ENCODE data around the gene SIGLEC6.

SIGLEC6 gene

DNA sequence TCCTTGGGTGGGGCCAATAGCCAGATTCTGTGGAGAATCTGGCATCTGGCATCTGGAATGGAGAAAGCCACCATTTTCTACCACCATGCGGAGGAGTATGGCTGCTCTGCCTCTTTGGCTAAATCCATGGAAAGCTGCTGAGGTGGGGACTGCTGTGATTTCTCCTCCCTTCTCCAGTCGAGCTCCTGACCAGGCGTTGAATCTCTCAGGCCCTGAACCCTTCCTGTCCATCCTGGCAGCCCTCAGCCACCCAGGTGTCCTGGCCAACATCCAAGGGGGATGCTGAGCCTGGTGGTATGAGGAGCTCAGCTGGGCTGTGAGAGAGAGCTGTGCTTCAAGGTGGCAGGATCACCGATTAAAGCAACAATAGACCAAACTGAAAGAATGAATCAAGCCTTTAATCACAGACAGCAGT lies 17.4 kb upstream of the SIGLEC6 start:
- no peak for DNase-seq (ENCODE audit: low read depth)

DNA sequence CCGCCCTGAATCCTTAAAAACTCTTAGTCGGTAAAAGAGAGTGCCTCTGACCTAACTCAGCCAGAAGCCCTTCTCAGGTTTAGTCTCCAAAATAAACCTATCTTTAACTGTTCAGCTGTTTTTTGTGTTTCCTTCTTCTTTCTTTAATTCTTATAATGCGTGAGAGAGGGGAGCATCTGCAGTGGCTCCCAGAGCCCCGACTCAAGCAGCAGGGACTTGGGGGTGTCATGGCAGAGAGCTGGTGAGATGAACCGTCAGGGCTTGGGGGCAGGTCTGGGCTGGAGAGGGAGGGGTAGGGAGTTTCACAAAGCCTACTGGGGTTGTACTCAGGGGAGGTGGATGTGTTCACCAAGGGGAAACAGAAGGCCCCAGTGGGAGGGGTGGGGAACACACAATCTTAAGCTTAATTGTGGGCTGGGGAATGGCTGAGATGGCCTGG lies 16.8 kb upstream of the SIGLEC6 start:
- DNase-seq (ENCODE audit: low read depth): no peak

DNA sequence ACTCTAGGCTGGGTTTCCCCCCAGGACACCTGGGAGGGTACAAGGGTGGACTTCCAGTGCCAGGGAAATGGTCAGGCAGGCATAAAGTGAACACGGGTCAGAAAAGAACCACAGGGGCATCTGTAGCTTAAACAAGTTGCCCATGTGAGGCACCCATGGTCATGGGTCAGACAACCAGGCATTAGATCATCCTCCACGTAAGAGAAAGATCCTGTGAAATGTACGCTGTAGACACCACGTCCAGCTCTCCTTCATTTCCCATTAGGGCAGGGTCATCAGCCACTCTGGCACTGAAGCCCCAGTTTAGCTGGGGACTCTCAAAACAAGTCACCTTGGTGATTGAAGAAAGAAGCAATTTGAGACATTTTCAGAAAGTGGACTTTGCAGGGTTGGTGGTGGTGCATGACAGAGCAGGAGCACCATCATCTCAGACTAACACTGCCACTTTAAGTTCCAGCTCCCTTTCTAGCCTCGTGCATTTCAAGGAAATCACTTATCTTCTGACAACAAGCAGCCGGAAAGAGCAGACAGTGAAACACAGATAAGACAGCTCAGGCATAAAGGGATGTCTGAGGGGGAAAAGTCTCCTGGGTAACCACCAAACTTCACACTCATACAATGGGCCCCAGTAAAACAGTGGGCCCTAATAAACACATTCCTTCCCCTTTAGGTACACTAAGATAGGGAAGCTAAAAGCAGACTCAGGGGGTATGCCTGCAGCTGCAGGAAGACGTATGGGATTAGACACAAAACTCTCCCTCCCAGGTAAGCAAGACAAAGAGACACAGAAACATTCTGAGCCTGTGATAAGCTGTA lies 16.1 kb upstream of the SIGLEC6 start:
- no peak for DNase-seq (ENCODE audit: low read depth)

DNA sequence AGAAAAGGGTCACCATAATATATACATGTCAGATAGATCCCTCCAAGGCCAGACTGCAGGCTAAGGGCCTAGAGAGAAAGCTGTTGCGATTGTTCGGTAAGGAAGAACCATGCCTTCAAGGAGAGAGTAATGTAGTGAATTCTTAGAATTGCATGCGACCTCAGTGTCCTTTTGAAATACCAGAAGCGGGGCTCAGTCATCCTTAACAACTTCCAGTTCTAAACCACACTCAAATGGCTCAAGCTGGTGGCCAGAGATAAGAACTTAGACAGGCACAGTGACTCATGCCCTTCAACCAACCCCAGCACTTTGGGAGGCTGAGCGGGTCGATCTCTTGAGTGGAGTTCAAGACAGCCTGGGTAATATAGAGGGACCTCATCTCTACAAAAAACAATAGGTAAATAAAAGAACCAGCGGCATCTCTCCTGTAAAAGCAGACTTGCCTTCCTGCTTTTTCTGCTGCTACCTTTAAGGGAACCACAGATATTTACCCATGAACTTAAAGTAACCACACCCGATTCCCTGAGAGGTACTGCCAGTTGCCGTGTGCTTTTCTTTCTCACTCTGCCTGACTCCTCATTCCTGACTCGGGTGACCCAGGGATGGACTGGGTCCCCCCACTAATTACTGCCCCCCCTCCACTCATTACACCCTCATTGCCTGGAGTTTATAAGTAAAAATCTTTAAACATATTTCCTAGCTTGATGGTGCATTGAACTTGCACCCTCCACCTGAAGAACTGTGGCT lies 15.4 kb upstream of the SIGLEC6 start:
- no peak for DNase-seq (ENCODE audit: low read depth)

DNA sequence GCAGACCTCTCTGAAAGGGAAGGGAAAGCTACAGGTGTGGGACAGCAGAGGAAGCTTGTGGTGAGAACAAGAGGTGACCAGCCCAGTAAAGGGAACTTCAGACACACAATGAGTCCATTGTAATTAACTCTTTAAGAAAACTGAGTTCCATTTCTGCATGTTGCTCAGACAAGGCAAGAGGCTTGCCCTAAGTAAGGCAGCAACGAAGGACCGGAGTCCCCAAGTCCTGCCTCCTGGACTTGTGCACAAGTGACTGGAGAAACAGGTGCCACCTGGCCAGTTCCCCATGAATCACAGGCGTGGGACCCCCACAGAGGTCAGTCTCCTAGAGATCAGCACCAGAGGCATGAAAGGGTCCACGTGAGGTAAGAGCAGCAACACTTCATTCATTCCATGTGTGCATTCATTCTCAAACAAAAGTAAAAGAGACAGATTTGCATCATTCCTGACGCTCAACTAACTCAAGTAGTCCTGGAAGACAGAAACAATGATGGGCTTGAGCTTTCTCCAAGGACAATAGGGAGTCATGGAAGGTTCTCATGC lies 14.7 kb upstream of the SIGLEC6 start:
- no peak for DNase-seq (ENCODE audit: low read depth)

DNA sequence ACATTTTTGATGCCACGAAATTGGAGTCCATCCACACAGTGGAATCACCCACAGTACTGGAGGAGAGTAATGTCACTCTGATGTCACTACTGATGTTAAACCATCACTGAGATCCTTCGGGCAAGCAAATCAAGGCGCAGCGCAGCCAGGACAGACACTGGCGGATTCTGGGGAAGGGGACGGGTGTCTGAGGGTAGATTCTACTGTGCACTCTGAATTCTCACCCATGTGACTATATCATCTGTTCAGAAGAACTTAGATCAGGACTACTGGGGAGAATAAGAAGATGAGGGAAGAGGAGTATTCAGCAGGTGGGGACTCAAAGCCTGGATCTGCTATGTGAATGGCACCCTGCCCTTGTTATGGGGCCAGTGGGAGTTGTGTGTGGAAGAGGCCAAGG lies 12.6 kb upstream of the SIGLEC6 start:
- no peak for DNase-seq (ENCODE audit: low read depth)

DNA sequence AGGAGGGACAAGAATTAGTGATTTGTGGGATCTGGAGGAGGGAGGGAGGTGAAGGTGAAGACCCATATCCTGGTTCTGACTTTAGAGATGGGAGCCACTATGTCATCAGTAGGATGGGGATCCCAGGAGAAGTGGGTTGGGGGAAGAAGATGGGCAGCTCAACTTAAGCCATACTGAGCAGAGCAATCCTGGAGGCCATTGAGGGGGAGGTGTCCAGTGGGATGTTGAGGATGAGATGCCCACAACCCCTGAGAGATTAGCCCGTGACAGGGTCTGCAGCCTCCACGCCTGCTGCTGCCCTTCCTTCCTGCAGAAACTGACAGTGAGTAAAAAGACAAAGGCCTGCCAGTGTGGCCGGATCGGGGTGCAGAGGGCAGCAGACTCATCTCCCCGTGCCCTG lies 11.2 kb upstream of the SIGLEC6 start:
- no peak for DNase-seq (ENCODE audit: low read depth)

DNA sequence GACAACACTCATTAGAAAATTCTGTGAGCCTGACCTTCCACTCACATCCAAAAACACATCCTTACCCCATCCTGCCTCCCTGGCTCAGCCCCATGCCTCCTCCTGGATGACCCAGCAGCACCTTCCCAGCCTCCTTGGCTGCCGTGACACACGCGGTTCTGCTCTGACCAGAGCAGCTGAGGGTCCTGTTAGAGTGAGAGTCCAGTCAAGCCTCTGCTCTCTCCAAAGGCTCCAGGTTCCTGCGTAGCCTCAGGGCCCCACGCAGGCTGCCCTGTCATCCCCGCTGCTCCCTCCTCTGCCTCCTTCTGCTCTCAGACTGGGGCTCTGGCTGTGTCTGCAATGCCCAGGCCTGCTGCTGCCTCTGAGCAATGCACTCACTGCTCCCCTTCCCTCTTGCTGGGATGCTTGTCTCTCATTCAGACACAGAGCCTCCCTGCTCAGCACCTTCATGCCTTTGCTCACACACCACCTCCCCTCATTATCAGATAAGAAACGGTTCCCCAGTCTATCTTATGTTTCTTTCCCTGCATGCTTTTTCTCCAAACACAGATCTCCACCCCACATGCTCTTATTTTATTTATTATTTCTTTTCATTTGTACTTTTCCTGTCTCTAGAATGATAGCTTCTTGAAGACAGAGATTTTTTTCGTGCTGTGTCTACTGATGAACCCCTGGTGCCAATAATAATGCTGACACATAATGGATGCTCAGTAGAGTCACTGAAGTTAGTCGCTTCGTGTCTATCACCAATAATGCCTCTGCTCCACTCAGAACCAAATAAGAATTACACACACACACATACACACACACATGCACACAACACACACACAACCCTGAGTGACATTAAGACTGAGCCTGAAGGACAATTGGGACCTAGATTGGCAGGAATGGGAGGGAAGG lies 10.2 kb upstream of the SIGLEC6 start:
- DNase-seq (ENCODE audit: low read depth): no peak

DNA sequence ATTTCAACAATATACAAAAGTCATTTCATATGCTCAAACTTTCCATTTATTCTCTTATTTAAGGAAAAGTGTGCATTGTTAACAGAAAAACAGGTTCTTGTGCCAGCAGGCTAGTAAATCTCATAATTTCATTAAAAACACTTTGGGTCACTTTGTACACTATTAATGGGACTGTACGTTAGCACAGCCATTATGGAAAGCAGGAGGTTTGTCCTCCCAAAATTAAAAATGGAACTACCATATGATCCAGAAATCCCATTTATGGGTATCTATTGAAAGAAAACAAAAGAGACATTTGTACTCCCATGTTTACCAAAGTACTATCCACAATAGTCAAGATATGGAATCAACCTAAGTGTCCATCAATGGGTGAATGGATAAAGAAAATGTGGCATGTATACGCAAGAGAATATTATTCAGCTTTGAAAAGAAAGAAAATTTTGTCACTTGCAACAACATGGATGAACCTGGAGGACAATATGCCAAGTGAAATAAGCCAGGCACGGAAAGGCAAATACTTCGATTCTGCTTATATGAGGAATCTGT lies 8.4 kb upstream of the SIGLEC6 start:
- DNase-seq (ENCODE audit: low read depth): no peak

DNA sequence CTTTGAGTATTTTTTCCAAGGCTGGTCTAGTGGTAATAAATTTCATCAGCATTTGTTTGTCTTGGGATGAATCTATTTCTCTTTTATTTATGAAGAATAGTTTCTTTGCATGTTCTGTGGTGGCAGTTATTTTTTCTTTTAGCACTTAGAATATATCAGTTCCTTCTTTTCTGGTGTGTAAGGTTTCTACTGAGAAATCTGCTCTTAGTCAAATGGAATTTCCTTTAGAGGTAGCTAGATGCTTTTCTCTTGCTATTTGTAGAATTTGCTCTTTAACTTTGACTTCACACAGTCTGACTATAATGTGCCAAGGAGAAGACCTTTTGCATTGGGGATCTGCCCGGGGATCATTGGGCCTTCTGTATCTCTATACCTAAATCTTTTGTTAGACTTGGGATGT lies 4.1 kb upstream of the SIGLEC6 start:
- DNase-seq (ENCODE audit: low read depth): no peak

DNA sequence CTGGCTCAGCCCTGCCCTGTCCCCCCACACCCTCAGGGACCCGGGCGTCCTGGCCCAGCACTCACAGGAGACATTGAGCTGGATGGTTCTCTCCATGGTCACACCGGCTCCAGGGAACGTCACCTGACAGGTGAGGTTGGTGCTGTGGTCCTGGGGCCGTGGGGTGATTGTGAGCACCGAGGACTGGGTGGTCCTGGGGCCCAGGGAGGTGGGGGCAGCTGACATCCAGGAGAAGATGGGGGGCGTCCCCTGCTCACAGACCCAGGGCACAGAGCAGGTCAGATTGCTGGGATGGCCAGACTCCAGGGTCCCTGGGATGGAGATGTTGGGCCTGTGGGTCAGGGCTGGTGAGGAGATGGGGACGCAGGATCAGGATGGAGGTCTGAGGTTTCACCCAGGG lies 854 bp downstream of the SIGLEC6 start:
- DNase-seq (ENCODE audit: low read depth): no peak

DNA sequence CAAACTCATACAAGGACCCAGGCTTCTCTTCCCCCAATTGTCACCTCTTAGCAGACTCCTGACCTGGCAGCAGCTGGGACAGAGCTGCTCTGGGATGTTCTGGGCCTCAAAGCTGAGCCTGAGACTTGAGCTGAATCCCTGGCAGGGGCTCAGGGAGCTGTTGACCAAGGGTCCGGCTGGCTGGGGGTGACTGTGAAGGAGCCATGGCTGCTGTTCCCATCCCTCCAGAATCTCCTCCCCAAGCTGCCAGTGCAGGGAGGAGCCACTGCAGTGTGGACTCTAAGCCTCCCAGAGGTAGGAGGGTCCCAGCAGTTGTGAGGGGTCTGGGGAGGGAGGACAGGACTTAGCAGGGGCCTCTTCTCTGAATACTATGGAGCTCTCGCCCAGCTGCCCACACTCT lies 2.2 kb downstream of the SIGLEC6 start:
- no peak for DNase-seq (ENCODE audit: low read depth)

DNA sequence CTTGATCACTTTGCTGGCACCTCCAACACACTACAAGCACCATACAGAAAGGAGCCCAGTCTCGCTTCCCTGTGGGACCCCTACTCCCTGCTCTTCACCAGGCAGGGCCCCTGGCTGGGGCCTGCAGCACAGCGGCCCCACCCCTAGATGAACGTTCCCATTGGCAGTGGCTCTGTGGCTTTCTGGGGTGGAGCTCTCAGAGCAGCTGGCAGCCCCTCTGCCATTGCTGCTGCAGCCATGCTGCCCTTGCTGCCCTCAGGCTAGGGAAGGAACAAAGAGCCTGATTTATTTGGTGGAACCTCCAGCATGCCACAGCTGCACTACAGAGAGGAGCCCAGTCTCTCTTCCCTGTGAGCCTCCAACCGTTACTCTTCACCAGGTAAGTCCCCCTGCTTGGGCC lies 5.8 kb downstream of the SIGLEC6 start:
- DNase-seq (ENCODE audit: low read depth): no peak

DNA sequence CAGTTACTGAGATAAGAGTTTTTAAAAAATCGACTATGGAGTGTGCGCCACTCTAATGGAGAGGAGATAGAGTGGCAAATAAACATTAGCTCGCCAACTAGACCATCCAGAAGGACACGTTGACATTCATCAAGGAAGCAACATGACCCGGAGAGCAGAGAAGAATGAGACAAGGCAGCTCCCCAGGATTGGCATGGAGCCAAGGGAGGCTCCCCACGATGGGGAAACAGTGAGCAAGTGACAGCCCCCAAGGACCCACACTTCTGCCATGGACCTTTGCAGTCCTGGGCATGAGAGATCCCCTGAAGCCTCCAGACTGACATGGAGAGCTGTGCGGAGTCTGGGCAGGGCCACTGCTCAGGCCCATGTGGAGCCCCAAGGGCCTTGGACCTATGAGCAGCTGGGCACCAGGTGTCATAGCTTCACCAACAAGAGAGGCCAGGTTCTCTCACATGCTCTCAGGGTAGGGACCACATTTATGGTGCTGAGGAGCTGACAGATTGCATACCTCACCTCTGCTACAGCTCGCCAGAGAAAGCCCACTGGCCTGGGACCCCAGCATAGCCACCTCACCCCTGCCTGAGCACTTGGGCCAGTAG lies 6.7 kb downstream of the SIGLEC6 start:
- DNase-seq (ENCODE audit: low read depth): no peak

DNA sequence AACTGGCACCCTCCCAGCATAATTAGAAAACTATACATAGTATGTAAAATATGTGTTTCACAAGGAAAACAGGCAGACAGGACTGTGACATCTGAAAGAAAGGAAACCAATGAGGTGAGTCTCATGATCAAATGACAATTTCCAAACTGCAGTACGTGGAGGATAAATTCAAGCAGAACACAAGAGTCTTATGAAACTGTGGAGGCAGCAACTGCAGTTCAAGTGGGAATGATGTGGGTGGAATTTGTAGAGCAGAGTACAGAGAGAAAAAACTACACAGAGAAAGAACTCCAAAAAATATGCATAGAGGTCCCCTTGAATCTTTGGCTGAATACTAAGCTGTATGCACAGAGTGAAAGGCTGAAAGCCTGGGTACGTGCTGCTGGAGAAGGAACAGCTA lies 9.7 kb downstream of the SIGLEC6 start:
- no peak for DNase-seq (ENCODE audit: low read depth)

DNA sequence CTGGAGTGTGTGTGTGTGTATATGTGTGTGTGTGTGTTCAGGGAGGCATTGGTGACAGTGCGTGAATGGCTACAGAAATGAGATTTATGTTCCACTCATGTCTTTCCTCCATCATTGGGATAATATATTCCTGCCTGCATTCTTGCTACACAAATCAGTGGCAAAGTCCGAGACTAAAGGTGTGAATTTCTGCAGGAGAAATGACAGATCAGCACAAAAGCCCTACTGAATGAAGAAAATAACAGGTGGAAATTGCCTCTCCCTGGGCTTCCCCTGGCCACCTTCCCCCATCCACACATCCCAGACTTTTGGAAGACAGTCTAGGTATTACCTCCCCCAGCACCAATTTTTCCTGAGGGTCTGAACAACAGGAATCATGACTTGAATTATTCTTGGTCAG lies 10.1 kb downstream of the SIGLEC6 start:
- no peak for DNase-seq (ENCODE audit: low read depth)

DNA sequence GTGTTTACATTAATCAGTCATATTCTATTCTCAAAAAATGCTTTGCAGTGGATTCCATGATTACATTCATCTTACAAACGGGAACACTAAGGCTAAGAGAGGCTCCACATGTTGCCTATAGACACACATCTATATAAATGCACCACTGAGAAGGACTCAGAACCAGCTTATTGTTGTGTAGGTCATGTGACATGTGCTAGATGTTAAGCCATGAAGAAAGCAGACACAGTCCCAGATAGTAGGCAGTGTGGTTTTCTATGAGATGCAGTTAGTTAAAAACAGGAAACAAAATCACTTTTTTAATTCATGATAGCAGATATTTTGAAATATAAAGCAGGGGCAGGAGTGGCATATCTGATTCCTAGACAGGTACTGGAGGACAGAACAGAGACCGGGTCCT lies 10.7 kb downstream of the SIGLEC6 start:
- DNase-seq (ENCODE audit: low read depth): no peak

DNA sequence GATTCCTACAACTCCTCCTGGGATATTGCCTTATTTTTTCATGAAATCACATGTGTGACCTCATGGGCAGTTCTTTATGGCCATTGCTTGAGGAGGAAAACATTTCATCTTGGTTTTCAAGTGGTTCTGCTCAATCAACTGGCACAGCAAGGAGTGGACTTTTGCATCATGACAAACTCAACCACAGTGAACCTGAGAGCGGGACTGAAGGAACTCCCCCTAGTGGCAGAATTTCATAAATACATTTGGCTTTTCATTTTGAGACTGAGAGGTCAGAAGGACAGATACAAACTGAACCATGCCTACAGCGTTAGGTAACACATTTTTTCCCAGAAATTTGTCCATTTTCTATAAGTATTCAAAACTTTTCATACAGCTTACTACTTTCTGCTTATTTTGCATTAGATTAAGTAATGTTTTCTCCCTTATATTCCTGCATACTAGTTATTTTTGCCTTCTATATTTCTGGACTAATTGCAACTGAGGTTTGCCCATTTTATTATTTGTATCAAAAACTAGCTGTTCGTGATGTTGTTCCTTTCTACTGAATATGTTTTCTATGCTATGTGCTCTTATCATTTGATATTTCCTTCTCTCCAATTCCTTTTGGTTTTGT lies 16.5 kb downstream of the SIGLEC6 start:
- DNase-seq (ENCODE audit: low read depth): no peak

DNA sequence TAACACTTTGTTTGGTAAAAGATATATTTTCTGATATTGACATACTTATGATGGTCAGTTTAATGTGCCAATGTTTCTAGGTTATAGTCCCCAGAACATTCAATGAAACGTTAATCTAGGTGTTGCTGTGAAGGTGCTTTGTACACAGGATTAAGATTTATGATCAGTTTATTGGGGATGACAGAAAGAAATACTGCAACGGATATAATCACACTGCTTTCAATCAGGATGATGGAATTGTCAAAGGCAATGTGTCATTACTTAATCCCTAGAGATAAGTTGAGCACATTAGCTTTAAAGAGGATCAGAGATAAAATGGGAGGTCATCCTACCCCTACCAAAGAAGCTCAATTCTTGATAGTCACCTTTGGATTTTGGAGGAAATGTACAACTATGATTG lies 17.5 kb downstream of the SIGLEC6 start:
- no peak for DNase-seq (ENCODE audit: low read depth)

DNA sequence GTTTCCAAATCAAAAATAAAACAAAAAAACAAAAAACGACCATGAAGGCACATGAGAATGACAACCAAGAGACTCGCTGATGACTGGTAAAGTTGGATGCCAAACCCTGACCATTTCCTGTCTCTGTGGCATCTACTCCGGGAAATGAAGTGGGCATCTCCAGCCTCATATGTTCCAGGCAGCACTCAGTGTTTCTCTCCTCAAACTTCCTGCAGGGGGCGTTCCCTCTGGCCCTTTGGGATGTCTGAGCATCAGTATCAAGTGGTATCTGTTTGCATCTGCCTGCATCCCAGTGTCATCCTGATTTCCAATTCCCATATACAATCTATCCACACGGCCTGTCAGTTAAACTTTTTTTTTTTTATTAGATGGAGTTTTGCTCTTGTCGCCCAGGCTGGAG lies 20.1 kb downstream of the SIGLEC6 start:
- DNase-seq (ENCODE audit: low read depth): no peak
